ENCODE results near the gene PRKD2. TPM values are rescaled to one million over a fixed set of nuclear protein-coding genes. Genes with fewer than 3 reads are reported as not detected.

PRKD2 gene
- polyA plus RNA-seq, 3 donors: 6.5 to 46.9 (median 8.1) TPM

- no peaks in the 10 kb centered on the region for H3K36me3 ChIP-seq (replicated peaks in 1 of 2; ENCODE audit: control insufficient read depth in 1 of 2, insufficient read depth in 2 of 2, low read length in 2 of 2)
- Mint-ChIP-seq H3K27me3 (ENCODE audit: low read depth in 3 of 3) (peaks cover 50 to 80% (median 62%) of the 10 kb centered on the region in 3 donors), H3K4me1 (peaks cover 11% of the 10 kb centered on the region), H3K27ac (no peak overlapping the region), H3K36me3 (peaks cover 3 to 4% of the 10 kb centered on the region in 2 donors), H3K9me3 (peaks cover 0 to 7% (median 4%) of the 10 kb centered on the region in 7 donors), H3K4me3 (peak overlapping the region in 1 of 2 donors; percentile 50)
- H4K20me1 ChIP-seq (ENCODE audit: insufficient read depth, low read length): no peaks in the 10 kb centered on the region
- no peak overlapping the region for H2AFZ ChIP-seq (ENCODE audit: insufficient read depth, low read depth, low read length, poor library complexity, severe bottlenecking)
- no peaks in the 10 kb centered on the region for H3K79me2 ChIP-seq (ENCODE audit: insufficient read depth, low read length)
- no peaks in the 10 kb centered on the region for H3K9me3 ChIP-seq (replicated peaks in 1 of 2; ENCODE audit: control insufficient read depth in 1 of 2, insufficient read depth in 1 of 2, low read length in 2 of 2)
- intact Hi-C loops (cut with micrococcal nuclease): no loop called here
- no peak for DNase-seq
- H3K4me1 ChIP-seq (ENCODE audit: control insufficient read depth in 1 of 2, insufficient read depth in 2 of 2, low read length in 2 of 2): peaks cover 19 to 23% of the 10 kb centered on the region in 2 donors
- H3K27ac ChIP-seq (ENCODE audit: low read depth in 1 of 2, low read length in 2 of 2): no peak overlapping the region
- H3K4me3 ChIP-seq (replicated peaks in 1 of 3; ENCODE audit: low read depth in 2 of 3, low read length in 3 of 3): no peak overlapping the region
- H3K27me3 ChIP-seq (ENCODE audit: control insufficient read depth in 2 of 2, insufficient read depth in 2 of 2, low read length in 2 of 2): peaks cover 28 to 41% of the 10 kb centered on the region in 2 donors
- H3K4me2 ChIP-seq (replicated peaks; ENCODE audit: extremely low read depth, low read length, poor library complexity, severe bottlenecking): no peak overlapping the region
- H3K9ac ChIP-seq (ENCODE audit: insufficient read depth, low read length, poor library complexity, severe bottlenecking): no peak overlapping the region
- TF ChIP-seq CTCF (IDR thresholded peaks at IDR 0.05): no peak
- WGBS (ENCODE audit: insufficient coverage): 100% methylated on average over 2 of the region's 5 CpGs
Measured at GRCh38 chr19:46656541-46656940, 60.4 kb downstream of the PRKD2 start.

DNA sequence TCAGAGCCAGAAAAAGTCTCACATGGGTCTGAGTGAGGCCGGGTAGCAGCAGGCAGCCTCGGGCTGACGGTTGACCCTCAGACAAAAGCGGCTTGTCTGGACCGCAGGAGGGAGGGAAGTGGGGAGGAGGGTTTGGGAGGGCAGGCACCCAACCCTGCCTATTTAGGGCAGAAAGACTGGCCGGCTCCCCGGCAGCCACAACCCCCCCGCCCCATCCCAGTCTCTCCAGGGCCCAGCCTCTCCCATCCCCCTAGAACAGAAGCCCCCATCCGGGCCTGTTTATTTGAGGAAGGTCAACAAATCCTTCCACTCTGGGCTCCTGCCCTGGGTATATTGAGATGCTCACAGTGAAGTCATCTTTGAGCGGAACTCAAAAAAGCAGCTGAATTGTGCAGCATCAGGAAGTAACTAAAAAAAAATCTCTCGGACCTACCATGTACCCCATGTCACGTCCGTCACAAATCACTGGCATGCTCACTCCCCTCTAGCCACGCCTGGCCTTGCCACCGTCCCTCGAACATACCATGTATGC is 62.2 kb downstream of the PRKD2 start:
- intact Hi-C loops (cut with micrococcal nuclease): no loop called here
- H3K4me2 ChIP-seq (replicated peaks; ENCODE audit: extremely low read depth, low read length, poor library complexity, severe bottlenecking): no peak overlapping the region
- Mint-ChIP-seq H3K27me3 (ENCODE audit: low read depth in 3 of 3) (peaks cover 62 to 81% (median 70%) of the 10 kb centered on the region in 3 donors), H3K9me3 (peaks cover 0 to 10% (median 8%) of the 10 kb centered on the region in 7 donors), H3K27ac (peak overlapping the region in 1 of 7 donors; percentile 57), H3K4me3 (peak overlapping the region in 1 of 2 donors; percentile 65), H3K36me3 (peaks cover 1 to 3% of the 10 kb centered on the region in 2 donors), H3K4me1 (peaks cover 5% of the 10 kb centered on the region)
- H3K9me3 ChIP-seq (replicated peaks in 1 of 2; ENCODE audit: control insufficient read depth in 1 of 2, insufficient read depth in 1 of 2, low read length in 2 of 2): no peaks in the 10 kb centered on the region
- no peak for TF ChIP-seq CTCF (IDR thresholded peaks at IDR 0.05)
- H3K4me3 ChIP-seq (replicated peaks in 1 of 3; ENCODE audit: low read depth in 2 of 3, low read length in 3 of 3): no peak overlapping the region
- peaks cover 26 to 46% of the 10 kb centered on the region in 2 donors for H3K27me3 ChIP-seq (ENCODE audit: control insufficient read depth in 2 of 2, insufficient read depth in 2 of 2, low read length in 2 of 2)
- no peaks in the 10 kb centered on the region for H4K20me1 ChIP-seq (ENCODE audit: insufficient read depth, low read length)
- peaks cover 5 to 8% of the 10 kb centered on the region in 2 donors for H3K4me1 ChIP-seq (ENCODE audit: control insufficient read depth in 1 of 2, insufficient read depth in 2 of 2, low read length in 2 of 2)
- H2AFZ ChIP-seq (ENCODE audit: insufficient read depth, low read depth, low read length, poor library complexity, severe bottlenecking): no peak overlapping the region
- no peak for DNase-seq
- H3K9ac ChIP-seq (ENCODE audit: insufficient read depth, low read length, poor library complexity, severe bottlenecking): no peak overlapping the region
- H3K36me3 ChIP-seq (replicated peaks in 1 of 2; ENCODE audit: control insufficient read depth in 1 of 2, insufficient read depth in 2 of 2, low read length in 2 of 2): no peaks in the 10 kb centered on the region
- 75% methylated on average over 8 of the region's 16 CpGs for WGBS (ENCODE audit: insufficient coverage)
- H3K79me2 ChIP-seq (ENCODE audit: insufficient read depth, low read length): no peaks in the 10 kb centered on the region
- H3K27ac ChIP-seq (ENCODE audit: low read depth in 1 of 2, low read length in 2 of 2): no peak overlapping the region
